IMR-90 (cell line): Measurements from ENCODE around the gene FER. TPM values are rescaled to one million over a fixed set of nuclear protein-coding genes. Genes with fewer than 3 reads are reported as not detected.
"Not testable (repeated sequence)": the region's sequence is repeated elsewhere in the genome, so short reads cannot be mapped to it uniquely, and the experiment has no call there.

Source experiments
- ATAC-seq: fragments of 200-7000 bp; cut with Tn5 transposase; 2 replicates; pipeline ENCODE4 v1.9.1; 2020; ENCODE audit warnings: low read depth, mild to moderate bottlenecking, moderate library complexity
- BruUV-seq: library from RNA; stranded (reverse); fragments of 400-500 nt; replicated peaks from 2 replicates; lab custom pipeline; 2021; lab: Mats Ljungman, UMichigan
- CTCF ChIA-PET: fragments of 300-600 bp; formaldehyde crosslinking; extraction: SDS; loops from one replicate; lab custom pipeline; 2021; ENCODE audit warnings: antibody characterized with exemption; lab: Yijun Ruan, JAX
- POLR2A ChIA-PET: fragments of 300-600 bp; sonication (Branson Sonifier 250); formaldehyde crosslinking; loops from one replicate; lab custom pipeline; 2022; ENCODE audit warnings: antibody characterized with exemption; ENCODE audit not compliant: unreplicated experiment; lab: Charles Lee
- DNase-seq: peaks from one replicate; pipeline ENCODE4 v3.0.0; 2013
- H2AFZ ChIP-seq: replicated peaks from 2 replicates; pipeline ENCODE3; 2013; ENCODE audit warnings: low read length, mild to moderate bottlenecking; ENCODE audit not compliant: poor library complexity
- H2AK5ac ChIP-seq: 2 replicates; pipeline ENCODE4 v1.6.1; 2013; ENCODE audit warnings: low read depth, low read length, inconsistent platforms
- H2AK9ac ChIP-seq: replicated peaks from 2 replicates; pipeline ENCODE3; 2013; ENCODE audit warnings: mild to moderate bottlenecking, low read depth, low read length, moderate library complexity; ENCODE audit not compliant: poor library complexity
- H2BK120ac ChIP-seq: 2 replicates; pipeline ENCODE4 v1.6.1; 2013; ENCODE audit warnings: low read depth, low read length, inconsistent platforms
- H2BK15ac ChIP-seq: 3 replicates; pipeline ENCODE4 v1.6.1; 2013; ENCODE audit warnings: low read depth, low read length, inconsistent platforms
- H2BK20ac ChIP-seq: 2 replicates; pipeline ENCODE4 v1.6.1; 2013; ENCODE audit warnings: low read depth, mild to moderate bottlenecking, inconsistent platforms, low read length, moderate library complexity
- H2BK5ac ChIP-seq: 2 replicates; pipeline ENCODE4 v1.6.1; 2013; ENCODE audit warnings: mild to moderate bottlenecking, low read depth, low read length, inconsistent platforms; ENCODE audit not compliant: poor library complexity, severe bottlenecking
- H3K14ac ChIP-seq: replicated peaks from 2 replicates; pipeline ENCODE4 v1.6.1; 2013; ENCODE audit warnings: low read depth, low read length, inconsistent platforms
- H3K18ac ChIP-seq: 2 replicates; pipeline ENCODE4 v1.6.1; 2013; ENCODE audit warnings: low read depth, low read length, control low read depth
- H3K23ac ChIP-seq: 2 replicates; pipeline ENCODE4 v1.6.1; 2013; ENCODE audit warnings: low read depth, low read length, inconsistent platforms
- H3K27ac ChIP-seq: 2 replicates; pipeline ENCODE4 v1.5.1; 2013; ENCODE audit warnings: mild to moderate bottlenecking, control low read depth, low read length; ENCODE audit not compliant: insufficient read depth
- H3K27me3 ChIP-seq: 2 replicates; pipeline ENCODE4 v1.6.1; 2013; ENCODE audit warnings: low read length; ENCODE audit not compliant: control insufficient read depth, insufficient read depth
- H3K36me3 ChIP-seq: 2 replicates; pipeline ENCODE4 v1.6.1; 2013; ENCODE audit warnings: low read length, mixed read lengths; ENCODE audit not compliant: control insufficient read depth, insufficient read depth
- H3K4ac ChIP-seq: 2 replicates; pipeline ENCODE4 v1.6.1; 2013; ENCODE audit warnings: low read depth, low read length, inconsistent platforms
- H3K4me1 ChIP-seq: 2 replicates; pipeline ENCODE4 v1.6.1; 2013; ENCODE audit warnings: low read length, mixed read lengths; ENCODE audit not compliant: control insufficient read depth, insufficient read depth
- H3K4me2 ChIP-seq: 2 replicates; pipeline ENCODE4 v1.6.1; 2013; ENCODE audit warnings: low read depth, mild to moderate bottlenecking, control low read depth, low read length, moderate library complexity
- H3K4me3 ChIP-seq: 2 replicates; pipeline ENCODE4 v1.5.1; 2013; ENCODE audit warnings: low read depth, mild to moderate bottlenecking, control low read depth, low read length, moderate library complexity; ENCODE audit not compliant: insufficient read depth
- H3K56ac ChIP-seq: 2 replicates; pipeline ENCODE4 v1.6.1; 2013; ENCODE audit warnings: low read length, inconsistent platforms; ENCODE audit not compliant: insufficient read depth; ENCODE audit errors: extremely low read depth
- H3K79me1 ChIP-seq, 2 experiments: 2 replicates each; pipeline ENCODE4 v1.6.1; 2013; ENCODE audit warnings: low read length in 2 of 2, inconsistent platforms in 1 of 2, low read depth in 1 of 2
- H3K9ac ChIP-seq: 2 replicates; pipeline ENCODE4 v1.6.1; 2013; ENCODE audit warnings: low read depth, low read length, control low read depth
- H3K9me1 ChIP-seq: 2 replicates; pipeline ENCODE4 v1.6.1; 2013; ENCODE audit warnings: low read length, inconsistent platforms; ENCODE audit not compliant: insufficient read depth
- H3K9me3 ChIP-seq: 2 replicates; pipeline ENCODE4 v1.6.1; 2013; ENCODE audit warnings: low read length; ENCODE audit not compliant: control insufficient read depth, insufficient read depth
- H4K20me1 ChIP-seq: 2 replicates; pipeline ENCODE4 v1.6.1; 2013; ENCODE audit warnings: low read length, inconsistent platforms; ENCODE audit not compliant: insufficient read depth
- H4K5ac ChIP-seq: 2 replicates; pipeline ENCODE4 v1.6.1; 2013; ENCODE audit warnings: mild to moderate bottlenecking, low read depth, low read length, control low read depth
- H4K8ac ChIP-seq, 2 experiments: 2 replicates each; pipeline ENCODE4 v1.6.1; 2013; ENCODE audit warnings: low read depth in 2 of 2, low read length in 2 of 2, control low read depth in 1 of 2, inconsistent platforms in 1 of 2
- H4K91ac ChIP-seq: 2 replicates; pipeline ENCODE4 v1.6.1; 2013; ENCODE audit warnings: low read depth, low read length, inconsistent platforms; ENCODE audit not compliant: insufficient read depth
- WGBS, 2 experiments: methylation state at CpG; one replicate each; pipeline versions ENCODE4 v1.1.5 to v1.1.7; 2013; ENCODE audit warnings: missing lambda C conversion rate in 2 of 2; ENCODE audit not compliant: insufficient read length in 1 of 2; ENCODE audit errors: extremely low coverage in 2 of 2; 5-methylcytosine and 5-hydroxymethylcytosine counted together
- dilution Hi-C: fragments of 300-500 bp; cut with HindIII; formaldehyde crosslinking; loops from one replicate; pipeline ENCODE4 v1.14.3; 2018; ENCODE audit warnings: low sequenced_read_pairs; ENCODE audit not compliant: unreplicated experiment
- in situ Hi-C: fragments of 300-500 bp; cut with MboI; formaldehyde crosslinking; loops from 3 replicates; pipeline ENCODE4 v1.14.3; 2019; ENCODE audit warnings: low sequenced_read_pairs, inconsistent platforms, mixed read lengths
- intact Hi-C: fragments of 100-400 bp; cut with micrococcal nuclease; formaldehyde crosslinking; loops from 2 replicates; pipeline ENCODE4 v1.10.0; 2022
- polyA plus RNA-seq, 3 experiments: library from polyadenylated mRNA; depleted of rRNA; stranded (reverse); fragments of >200 nt; gene quantifications; 2 replicates each; pipeline ENCODE4 v1.2.3, GENCODE V29; 2012; ENCODE audit warnings: low replicate concordance in 1 of 3
- total RNA-seq: library from RNA; depleted of rRNA; stranded (reverse); fragments of >200 nt; gene quantifications from 2 replicates; pipeline ENCODE4 v1.2.3, GENCODE V29; 2012

FER gene
- total and polyA plus RNA-seq, 2 of the 4 experiments (the other 2 are of a cell fraction): 3.5 to 32.4 TPM

- H3K4me2 ChIP-seq, H3K23ac ChIP-seq, H3K9me1 ChIP-seq, H3K9me3 ChIP-seq, in situ Hi-C loops, H4K8ac ChIP-seq, H3K36me3 ChIP-seq, H3K27me3 ChIP-seq, H2BK120ac ChIP-seq, H2BK15ac ChIP-seq, dilution Hi-C loops, H3K4ac ChIP-seq, intact Hi-C loops, DNase-seq, H3K14ac ChIP-seq, CTCF ChIA-PET, H4K5ac ChIP-seq, H2AFZ ChIP-seq, H3K79me1 ChIP-seq, H2BK5ac ChIP-seq, H4K91ac ChIP-seq, POLR2A ChIA-PET, H3K56ac ChIP-seq, H3K4me1 ChIP-seq, BruUV-seq, H3K4me3 ChIP-seq, H2BK20ac ChIP-seq, H3K27ac ChIP-seq, ATAC-seq, H4K20me1 ChIP-seq, H2AK5ac ChIP-seq, H3K9ac ChIP-seq, H3K18ac ChIP-seq, H2AK9ac ChIP-seq: not testable (repeated sequence)
- WGBS, 2 experiments: no CpG with 5 or more reads among the region's 47 CpGs
Observed at GRCh38 chr5:108992396-108993085, 244.8 kb downstream of the FER start.

- in situ Hi-C loops, ATAC-seq, DNase-seq, H3K18ac ChIP-seq, H3K27ac ChIP-seq, H3K79me1 ChIP-seq, CTCF ChIA-PET, H3K36me3 ChIP-seq, H2AK5ac ChIP-seq, H3K9ac ChIP-seq, H4K5ac ChIP-seq, H4K8ac ChIP-seq, H3K4me1 ChIP-seq, H2BK120ac ChIP-seq, POLR2A ChIA-PET, dilution Hi-C loops, H2AFZ ChIP-seq, intact Hi-C loops, H3K9me3 ChIP-seq, H3K4me3 ChIP-seq, H2AK9ac ChIP-seq, H2BK15ac ChIP-seq, H4K20me1 ChIP-seq, H2BK5ac ChIP-seq, H3K23ac ChIP-seq, H4K91ac ChIP-seq, H3K9me1 ChIP-seq, H3K4ac ChIP-seq, H3K14ac ChIP-seq, H2BK20ac ChIP-seq, H3K4me2 ChIP-seq, H3K56ac ChIP-seq, H3K27me3 ChIP-seq, BruUV-seq: not testable (repeated sequence)
- WGBS, 2 experiments: no CpG with 5 or more reads among the region's 12 CpGs
Observed at GRCh38 chr5:108993440-108993839, 245.7 kb downstream of the FER start.
